Activated T-cell treated with anti-CD3 and anti-CD28 coated beads, Interleukin-2, amount 50 U/mL, for 1 hour (primary cell): ENCODE results near the gene GNAO1.

Experiments used
- DNase-seq: peaks from one replicate; pipeline ENCODE4 v3.0.0-alpha.2; 2020

Gene GNAO1

GRCh38 chr16:56294579-56294978, 103.3 kb downstream of the GNAO1 start:
- DNase-seq = no peak

GRCh38 chr16:56295059-56295665, 103.9 kb downstream of the GNAO1 start:
- no peak for DNase-seq

- no peak for DNase-seq
Observed at GRCh38 chr16:56295739-56296527, 104.6 kb downstream of the GNAO1 start.

- DNase-seq = no peak
Observed at GRCh38 chr16:56297684-56298083, 106.4 kb downstream of the GNAO1 start.

GRCh38 chr16:56298116-56298515, 106.8 kb downstream of the GNAO1 start:
- DNase-seq = no peak

GRCh38 chr16:56298948-56299596, 107.8 kb downstream of the GNAO1 start:
- no peak for DNase-seq

GRCh38 chr16:56300242-56300623, 108.9 kb downstream of the GNAO1 start:
- DNase-seq = no peak

GRCh38 chr16:56300891-56301850, 109.9 kb downstream of the GNAO1 start:
- DNase-seq = no peak

- DNase-seq = no peak
Observed at GRCh38 chr16:56302506-56302905, 111.2 kb downstream of the GNAO1 start.

GRCh38 chr16:56303066-56303715, 111.9 kb downstream of the GNAO1 start:
- DNase-seq = no peak

GRCh38 chr16:56303880-56304279, 112.6 kb downstream of the GNAO1 start:
- no peak for DNase-seq

GRCh38 chr16:56305956-56306565, 114.8 kb downstream of the GNAO1 start:
- DNase-seq = no peak

GRCh38 chr16:56306690-56307533, 115.6 kb downstream of the GNAO1 start:
- DNase-seq = no peak

- no peak for DNase-seq
Observed at GRCh38 chr16:56307534-56307873, 116.2 kb downstream of the GNAO1 start.

- DNase-seq = no peak
Observed at GRCh38 chr16:56309008-56309407, 117.7 kb downstream of the GNAO1 start.

GRCh38 chr16:56310690-56311089, 119.4 kb downstream of the GNAO1 start:
- DNase-seq = no peak

GRCh38 chr16:56311208-56312027, 120.1 kb downstream of the GNAO1 start:
- DNase-seq = no peak

- no peak for DNase-seq
Observed at GRCh38 chr16:56312028-56312300, 120.7 kb downstream of the GNAO1 start.

- no peak for DNase-seq
Observed at GRCh38 chr16:56312556-56312955, 121.3 kb downstream of the GNAO1 start.

GRCh38 chr16:56314244-56314850, 123.1 kb downstream of the GNAO1 start:
- no peak for DNase-seq
